GM21576 (cell line): ENCODE data around the gene CUL3.
"Not testable (repeated sequence)": the region's sequence is repeated elsewhere in the genome, so short reads cannot be mapped to it uniquely, and the experiment has no call there.

Source experiments
- ATAC-seq: cut with Tn5 transposase; IDR thresholded peaks from one replicate; pipeline ENCODE4 v1.9.1; 2021; ENCODE audit warnings: mild to moderate bottlenecking, moderate library complexity; ENCODE audit not compliant: unreplicated experiment

The CUL3 gene

DNA sequence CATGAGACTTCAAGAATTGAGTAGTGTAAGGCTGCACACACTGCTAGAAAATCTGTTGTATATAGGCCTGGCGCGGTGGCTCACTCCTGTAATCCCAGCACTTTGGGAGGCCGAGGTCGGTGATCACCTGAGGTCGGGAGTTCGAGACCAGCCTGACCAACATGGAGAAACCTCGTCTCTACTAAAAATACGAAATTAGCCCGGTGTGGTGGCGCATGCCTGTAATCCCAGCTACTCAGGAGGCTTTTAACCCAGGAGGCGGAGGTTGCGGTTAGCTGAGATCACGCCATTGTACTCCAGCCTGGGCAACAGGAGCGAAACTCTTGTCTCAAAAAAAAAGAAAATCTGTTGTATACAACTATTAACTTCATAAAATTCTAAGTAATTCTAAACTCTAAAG is 2.1 kb downstream of the CUL3 start:
- not testable (repeated sequence) for ATAC-seq

DNA sequence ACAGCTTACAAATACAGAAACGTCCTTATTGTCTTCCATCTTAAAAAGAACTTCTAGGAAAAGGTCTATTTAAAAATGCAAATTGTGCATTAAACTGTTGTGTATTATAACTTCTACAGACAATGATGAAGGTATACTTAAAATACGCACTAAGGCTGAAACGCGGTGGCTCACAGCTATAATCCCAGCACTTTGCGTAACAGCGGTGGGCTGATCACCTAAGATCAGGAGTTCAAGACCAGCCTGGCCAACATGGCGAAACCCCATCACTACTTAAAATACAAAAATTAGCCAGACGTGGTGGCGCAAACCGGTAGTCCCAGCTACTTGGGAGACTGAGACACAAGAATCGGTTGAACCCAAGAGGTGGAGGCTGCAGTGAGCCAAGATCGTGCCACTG is 4.9 kb downstream of the CUL3 start:
- no peak for ATAC-seq

DNA sequence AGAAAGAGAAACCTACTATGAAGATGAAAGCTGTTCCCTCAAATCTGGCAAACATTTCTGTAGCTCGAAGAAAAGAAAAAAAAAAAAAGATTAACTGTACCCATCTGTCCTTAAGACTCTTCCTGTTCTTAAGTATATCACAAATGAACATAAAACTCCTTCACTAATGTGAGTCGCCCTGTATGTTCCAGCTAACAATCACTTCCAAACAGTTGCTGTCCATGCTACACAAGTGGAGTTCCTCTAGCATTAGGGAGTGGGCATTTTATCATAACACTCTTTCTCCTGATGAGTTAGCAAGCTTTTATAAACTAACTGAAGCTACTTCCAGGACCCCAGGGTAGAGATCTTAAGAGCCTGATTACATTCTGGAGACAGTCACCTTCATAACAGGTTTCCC is 5.8 kb downstream of the CUL3 start:
- no peak for ATAC-seq

DNA sequence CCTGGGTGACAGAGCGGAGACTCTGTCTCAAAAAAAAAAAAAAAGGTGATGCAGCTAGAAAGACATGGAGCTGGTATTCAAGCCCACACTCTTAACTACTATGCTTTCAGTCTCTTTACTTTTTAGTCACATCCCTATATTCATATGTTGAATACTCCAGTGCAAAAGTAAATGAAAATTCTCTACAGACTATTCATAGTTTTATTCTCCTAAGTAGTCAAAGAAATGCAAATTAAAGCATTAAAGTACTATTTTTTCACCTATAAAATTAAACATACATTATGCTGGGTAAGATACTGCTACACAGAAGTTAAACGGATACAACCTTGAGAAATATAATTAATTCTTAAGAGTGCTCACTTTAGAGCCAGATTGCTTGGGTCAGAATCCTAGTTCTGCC is 7.6 kb downstream of the CUL3 start:
- no peak for ATAC-seq

DNA sequence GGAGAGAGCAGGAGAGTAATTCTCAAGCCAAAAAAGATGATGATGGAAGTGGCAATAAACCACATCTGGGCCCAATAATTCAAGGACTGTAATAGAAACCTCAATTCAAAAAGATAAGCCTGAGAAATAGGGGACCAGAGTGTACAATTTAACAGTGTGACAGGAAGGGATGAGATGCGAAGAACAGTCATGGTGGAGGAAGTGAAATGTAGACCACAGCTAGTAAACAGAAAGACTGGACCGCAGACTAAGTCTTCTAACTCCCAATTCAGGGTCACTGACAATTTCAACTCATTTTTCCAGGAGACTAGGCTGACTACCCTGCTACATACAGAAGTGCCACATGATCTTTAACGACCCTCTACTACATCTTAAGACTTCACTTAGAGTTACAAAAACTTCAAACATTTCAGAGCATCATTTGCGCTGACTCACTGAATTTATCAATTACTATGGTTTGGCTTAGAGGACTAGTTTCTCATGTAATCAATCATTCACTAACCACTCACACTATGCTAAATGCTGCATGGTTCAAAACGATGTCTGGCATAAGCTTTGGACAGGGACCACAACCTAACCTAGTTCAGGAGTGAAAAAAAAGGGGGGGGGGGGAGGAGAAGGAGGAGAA is 9.0 kb downstream of the CUL3 start:
- peak; percentile 74 for ATAC-seq

DNA sequence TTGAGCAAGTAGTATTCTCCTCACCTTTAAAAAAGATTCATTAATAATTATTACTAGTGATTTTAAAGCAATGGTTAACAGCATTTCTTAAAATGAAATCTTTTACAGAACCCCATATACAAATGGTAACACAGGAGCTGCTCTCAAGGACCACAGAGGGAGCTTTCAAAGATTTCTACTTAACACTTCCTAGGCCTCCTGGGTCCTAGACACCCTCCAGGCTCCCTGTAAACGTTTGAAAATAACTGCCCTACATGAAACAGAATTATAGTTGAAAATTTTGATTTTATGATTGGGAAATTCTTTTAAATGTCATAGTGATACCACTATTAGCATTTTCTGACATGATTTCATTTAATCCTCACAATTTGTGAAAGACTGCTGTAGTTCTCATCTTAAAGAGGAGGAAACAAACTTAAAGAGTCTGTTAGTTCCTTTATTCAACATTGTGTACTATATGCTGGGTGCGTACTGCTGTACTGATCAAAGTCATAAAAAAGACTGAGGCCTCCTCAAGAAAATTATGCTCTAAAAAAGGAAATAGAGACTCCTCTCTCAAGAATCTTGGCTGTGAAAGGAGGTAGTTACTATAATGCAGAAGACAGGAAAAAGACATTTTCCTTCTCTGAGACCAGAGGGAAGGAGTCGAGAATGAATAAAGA is 10.6 kb downstream of the CUL3 start:
- ATAC-seq, result no peak

DNA sequence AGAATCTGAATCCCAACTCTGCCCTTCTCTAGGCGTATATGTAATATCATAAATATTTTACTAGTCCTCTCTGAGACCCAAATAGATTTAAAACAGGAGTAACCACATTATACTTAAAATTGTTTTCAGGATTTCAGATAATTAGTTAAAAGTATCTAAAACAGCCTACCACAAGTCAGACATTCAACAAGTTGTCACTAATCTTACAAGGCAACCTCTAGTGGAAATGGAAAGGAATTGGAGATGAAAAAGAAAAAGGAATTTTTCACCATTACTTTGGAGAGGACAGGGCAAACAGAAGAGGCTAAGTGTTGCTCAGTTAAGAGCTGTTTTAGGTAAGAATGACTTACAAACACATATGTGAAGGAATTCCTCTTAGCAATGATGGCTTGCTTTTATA is 11.4 kb downstream of the CUL3 start:
- no peak for ATAC-seq

DNA sequence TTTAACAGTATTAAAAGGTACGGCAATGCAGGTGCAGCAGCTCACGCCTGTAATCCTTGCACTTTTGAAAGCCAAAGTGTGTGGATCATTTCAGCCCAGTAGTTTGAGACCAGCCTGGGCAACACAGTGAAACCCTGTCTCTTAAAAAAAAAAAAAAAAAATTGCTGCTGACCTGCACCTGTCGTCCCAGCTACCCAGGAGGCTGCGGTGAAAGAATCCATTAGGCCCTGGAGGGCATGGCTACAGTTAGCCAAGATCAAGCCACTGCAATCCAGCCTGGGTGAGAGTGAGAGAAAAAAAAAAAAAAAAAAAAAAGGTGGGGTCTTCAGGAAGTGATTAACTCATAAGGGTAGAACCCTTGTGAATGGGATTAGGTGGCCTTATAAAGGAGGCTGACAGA is 12.8 kb downstream of the CUL3 start:
- no peak for ATAC-seq

DNA sequence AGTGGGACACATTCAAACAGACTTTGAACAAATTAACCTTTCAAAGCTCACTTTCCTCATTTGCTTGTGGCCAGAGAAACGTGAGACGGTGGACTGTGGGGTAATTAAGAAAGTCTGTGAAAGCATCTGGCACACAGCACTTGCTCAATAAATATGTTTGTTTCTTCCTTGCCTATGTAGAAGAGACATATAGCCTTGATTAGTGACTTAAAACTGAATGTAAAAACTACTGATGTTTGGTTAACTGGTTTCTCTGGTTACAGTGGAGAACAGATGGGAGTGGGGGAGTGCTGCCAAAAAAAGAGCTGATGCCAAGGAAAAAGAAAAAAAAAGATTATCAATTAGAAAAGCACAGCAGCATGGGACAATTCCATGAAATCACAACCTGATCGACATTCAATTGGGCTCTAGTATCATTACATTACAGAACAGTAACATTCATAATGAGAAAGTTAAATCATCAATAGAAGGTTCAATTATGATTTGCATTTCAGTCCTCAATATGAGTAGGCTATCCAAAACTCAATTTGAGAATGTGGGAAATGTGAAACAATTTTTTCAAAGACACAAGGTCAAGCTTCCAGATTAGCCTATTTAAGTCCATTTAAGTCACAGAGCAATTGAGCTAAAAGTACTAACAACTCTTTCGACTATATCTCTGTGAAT is 14.7 kb downstream of the CUL3 start:
- ATAC-seq, result no peak

DNA sequence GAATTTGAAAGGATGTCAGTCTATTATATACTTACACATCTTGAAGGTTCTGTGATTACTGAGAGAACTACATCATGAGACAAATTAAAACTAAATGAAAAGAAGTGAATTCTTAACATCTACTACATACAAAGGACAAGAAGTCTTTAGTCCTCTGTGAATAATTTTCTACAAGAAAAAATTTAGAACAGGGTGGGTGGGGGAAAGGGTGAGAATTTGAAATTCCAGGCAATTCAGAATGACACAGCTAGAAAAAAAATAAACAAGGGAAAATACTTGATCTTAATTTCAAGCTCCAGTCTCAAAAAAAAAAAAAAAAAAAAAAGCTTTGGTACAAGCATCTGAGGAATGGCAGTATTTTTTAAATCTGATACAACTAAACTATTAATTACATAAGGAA is 15.5 kb downstream of the CUL3 start:
- ATAC-seq, result no peak

DNA sequence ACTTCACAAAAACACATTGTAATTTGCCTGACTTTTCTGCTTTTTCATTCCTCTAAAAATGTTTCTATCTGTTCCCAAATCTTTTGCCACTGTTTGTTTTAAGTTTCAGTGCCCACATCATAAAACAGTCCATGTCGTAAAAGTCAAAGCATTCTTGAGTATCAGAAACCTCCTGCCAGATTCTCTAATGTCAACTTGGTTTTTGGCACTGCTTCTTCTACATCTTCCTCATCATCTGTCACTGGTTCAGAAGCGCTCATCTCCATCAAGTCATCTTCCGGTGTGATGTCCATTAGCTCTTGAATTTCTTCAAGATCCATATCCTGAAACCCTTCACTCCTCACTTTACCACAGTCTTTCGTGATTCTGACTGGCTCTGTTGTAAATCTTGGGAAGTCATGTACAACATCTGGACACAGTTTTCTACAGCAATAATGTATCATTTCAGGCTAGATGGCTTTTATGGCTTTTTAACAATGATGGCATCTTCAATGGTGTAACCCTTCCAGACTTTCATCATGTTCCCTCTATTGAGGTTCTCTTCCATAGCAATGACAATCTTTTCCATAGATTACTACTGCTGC is 19.6 kb downstream of the CUL3 start:
- no peak for ATAC-seq

DNA sequence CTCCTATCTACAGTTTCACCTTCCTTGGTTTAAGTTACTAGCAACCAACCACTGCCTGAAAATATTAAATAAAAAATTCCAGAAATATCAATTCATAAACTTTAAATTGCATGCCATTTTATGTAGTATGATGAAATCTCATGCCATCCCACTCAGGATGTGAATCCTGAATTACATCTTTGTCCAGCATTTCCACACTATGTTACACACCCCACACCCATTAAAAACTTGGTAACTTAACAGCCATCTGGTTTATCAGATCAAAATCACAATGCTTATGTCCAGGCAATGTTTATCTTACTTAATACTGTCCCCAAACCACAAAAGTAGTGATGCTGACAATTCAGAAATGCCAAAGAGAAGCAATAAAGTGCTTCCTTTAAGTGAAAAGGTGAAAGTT is 21.6 kb downstream of the CUL3 start:
- no peak for ATAC-seq

DNA sequence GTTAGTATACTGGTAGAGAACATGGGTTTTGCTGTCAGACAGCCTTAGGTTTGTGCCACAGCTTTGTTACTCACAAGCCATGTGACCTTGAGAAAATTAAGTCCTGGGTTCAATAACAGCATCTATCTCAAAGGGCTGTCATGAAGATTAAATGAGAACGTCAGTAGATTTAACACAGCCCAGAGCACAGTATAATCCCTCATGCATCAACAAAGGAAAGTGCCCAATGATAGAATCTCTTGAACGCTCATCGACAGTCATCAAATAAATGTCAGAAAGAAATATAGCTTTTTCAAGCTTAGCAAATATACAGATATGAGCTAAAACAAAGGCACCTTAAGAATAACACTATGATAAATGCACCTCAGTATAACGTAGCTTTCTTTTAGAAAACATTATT is 22.3 kb downstream of the CUL3 start:
- no peak for ATAC-seq

DNA sequence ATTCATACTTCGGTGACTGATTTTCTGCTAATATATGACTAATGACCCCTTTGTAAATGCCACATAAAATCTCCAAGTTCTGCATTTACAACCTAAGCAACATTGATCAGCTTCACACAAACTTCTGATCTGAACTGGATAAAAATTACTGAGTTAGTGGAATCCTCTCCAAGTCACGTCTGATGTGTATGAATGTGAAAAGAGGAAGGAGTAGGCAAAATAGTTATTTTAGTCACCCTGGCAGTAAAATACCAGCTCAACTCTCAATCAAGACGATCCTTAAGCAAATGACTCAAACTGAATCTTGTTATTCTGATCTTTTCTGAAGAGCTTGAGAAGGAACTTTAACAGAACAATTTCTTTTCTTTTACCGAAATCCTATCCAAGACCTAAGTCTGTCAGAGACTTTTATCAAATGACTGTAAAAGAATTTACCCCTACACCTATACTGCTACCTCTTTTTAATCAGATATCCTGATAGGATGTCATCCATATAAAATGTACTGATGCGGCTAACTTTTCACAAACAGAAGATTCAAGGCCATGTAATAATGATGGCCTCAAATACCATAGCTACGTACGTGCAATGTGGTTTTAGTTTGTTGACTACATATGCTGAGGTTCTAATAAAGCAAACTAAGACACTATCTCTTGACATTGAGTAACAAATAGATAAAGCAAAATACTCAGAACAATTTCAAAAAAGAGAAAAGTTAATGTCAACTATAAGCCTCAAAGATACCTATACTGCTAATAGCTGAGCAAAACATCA is 23.7 kb downstream of the CUL3 start:
- ATAC-seq, result peak; percentile 74

DNA sequence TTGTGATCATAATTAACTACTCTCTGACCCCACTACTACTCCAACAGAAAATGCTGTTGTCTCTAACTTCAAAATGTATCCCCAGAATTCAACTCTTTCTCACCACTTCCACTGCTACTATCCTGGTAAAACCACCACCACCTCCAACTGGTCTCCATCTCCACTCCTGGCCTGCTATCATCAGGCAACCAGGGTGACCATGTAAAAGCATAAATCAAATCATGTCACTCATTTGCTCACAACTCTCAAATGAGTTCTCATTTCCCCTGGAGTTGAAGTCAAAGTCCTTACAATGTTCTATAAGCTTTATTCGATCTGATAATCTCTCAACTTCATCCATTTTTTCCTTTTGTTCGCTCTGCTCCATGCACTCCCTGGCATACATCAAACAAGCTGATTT is 24.6 kb downstream of the CUL3 start:
- ATAC-seq, result no peak

DNA sequence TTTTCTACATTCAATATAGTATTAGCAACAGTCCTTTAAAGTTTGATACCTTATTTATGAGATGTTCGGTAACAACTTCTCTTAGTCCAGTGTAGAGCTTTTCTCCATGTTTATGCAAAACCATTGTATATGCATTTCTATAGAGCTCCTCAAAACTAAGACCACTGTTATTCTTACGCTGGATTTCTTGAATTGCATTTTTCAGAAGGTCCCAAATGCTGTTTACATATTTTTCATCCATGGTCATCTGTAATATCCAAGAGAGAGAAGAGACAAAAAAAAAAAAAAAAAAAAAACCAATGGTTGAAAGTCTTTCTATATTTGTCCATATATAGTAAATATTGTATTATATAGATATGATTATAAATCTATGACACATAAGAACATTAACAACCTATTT is 27.6 kb downstream of the CUL3 start:
- ATAC-seq, result no peak

DNA sequence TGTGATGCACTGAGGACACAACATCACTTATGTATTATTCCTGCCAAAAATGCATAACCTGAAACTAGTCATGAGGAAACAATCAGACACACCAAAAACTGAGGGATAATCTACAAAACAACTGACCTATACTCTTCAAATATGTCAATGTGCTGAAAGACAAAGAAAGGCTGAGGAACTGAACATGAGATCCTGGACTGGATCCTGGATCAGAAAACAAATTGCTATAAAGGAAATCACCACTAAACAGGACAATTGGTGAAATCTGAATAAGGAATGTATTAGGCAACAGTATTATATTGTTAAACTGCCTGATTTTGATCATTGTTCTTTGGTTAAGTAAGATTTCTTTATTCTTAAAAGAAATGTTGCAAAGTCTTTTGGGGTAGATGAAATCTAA is 28.8 kb downstream of the CUL3 start:
- no peak for ATAC-seq

DNA sequence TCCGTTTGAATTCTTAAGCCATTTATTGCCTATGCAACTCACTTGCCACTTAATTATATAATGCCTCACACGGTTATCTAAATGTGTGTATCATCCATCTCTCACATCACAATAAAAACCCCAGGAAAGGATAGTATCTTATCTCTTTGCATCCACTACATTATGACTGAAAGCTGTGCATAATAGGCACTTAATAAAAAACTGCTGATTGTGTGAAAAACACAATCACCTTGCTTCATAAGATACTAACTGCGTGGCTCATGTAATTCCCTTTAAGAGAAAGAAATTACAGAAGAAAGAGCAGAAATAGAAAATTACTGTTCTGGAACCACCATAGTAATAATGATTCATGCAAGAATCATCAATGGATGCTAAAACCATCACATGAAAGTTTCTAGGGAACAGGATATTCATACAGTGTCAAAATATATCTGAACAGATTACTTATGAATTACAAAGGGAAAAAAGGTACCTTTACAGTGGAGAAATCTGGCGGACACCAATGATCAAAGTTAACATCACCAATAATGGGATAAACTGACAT is 29.3 kb downstream of the CUL3 start:
- ATAC-seq, result no peak

DNA sequence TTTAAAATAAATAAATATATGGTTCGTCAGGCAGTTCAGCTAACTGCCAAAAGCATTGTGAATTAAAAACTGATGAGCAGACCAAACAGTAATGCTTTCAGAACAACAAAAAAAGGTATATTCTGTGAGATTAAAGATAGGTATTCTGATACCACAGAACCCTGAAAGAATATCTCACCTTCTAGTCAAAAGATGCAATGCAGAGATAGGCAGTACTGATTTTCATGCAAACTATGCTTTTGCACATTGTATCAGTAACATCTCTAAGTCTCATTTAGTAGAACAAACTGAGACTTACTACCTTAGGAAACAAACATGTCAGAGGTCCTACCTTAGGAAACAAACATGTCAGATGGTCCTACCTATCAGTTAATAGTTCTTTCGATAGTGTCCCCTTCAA is 32.4 kb downstream of the CUL3 start:
- ATAC-seq, result no peak

DNA sequence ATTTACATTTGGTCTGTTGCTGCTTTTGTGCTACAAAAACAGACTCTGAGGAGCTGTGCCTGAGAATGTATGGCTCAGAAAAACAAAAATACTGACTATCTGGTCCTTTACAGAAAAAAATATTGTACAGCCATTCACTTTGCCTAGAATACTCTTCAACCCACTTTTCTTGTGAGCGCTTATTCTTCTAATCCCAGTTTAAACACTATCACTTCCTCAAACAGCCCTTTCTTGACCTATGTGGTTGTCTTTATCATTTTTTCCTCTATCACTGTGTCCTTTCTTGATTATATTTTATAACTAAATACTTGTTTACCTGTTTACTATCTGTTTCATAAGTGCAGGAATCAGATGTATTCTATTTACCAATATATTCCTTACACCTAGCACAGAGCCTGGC is 33.5 kb downstream of the CUL3 start:
- no peak for ATAC-seq

DNA sequence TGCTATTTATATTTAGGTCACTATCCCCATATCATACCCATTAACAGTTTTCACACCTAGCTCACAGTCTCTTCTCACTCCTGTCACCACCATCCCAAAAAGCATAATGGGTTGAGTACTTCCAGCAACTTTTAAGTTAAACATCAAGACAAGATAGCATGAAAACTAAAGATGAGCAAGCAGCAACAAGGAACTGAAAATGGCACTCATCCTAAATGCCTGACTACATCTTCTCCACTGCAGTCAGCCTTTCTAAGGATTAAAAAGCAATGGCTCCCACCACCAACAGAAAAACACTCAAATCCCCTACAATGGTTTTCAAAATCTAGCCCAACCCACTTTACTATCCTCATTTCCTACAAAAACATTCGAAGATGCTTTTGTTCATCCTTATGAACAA is 38.2 kb downstream of the CUL3 start:
- no peak for ATAC-seq
